Measurements from ENCODE around the gene AMMECR1. TPM values are rescaled to one million over a fixed set of nuclear protein-coding genes. Genes with fewer than 3 reads are reported as not detected.
"Not testable (repeated sequence)": the region's sequence is repeated elsewhere in the genome, so short reads cannot be mapped to it uniquely, and the experiment has no call there.

Gene AMMECR1
- polyA plus RNA-seq, 3 donors, result 1.3 to 5.5 (median 1.5) TPM

GRCh38 chrX:110276778-110277177, 41.1 kb downstream of the AMMECR1 start:
- no peak overlapping the region for H3K27ac ChIP-seq (ENCODE audit: low read depth, low read length)

GRCh38 chrX:110268886-110269285, 49.0 kb downstream of the AMMECR1 start:
- no peak overlapping the region for H3K27ac ChIP-seq (ENCODE audit: low read depth, low read length)
- 33 to 68% (median 58%) methylated on average over 1 of the region's 1 CpG for WGBS, 3 donors

More at GRCh38 chrX:110276778-110277177, 41.1 kb downstream of the AMMECR1 start:
- WGBS, 3 donors, result 64 to 93% (median 74%) methylated on average over 2 of the region's 2 CpGs

- WGBS, 3 donors, result 57 to 81% (median 66%) methylated on average over 6 of the region's 6 CpGs
- no peak overlapping the region for H3K27ac ChIP-seq (ENCODE audit: low read depth, low read length)
These were observed 49.5 kb downstream of the AMMECR1 start for GRCh38 chrX:110268395-110268794.

GRCh38 chrX:110267874-110268273, 50.0 kb downstream of the AMMECR1 start:
- no peak overlapping the region for H3K27ac ChIP-seq (ENCODE audit: low read depth, low read length)
- WGBS, 3 donors, result 62 to 94% (median 64%) methylated on average over 2 of the region's 2 CpGs

GRCh38 chrX:110265661-110266060, 52.2 kb downstream of the AMMECR1 start:
- no peak overlapping the region for H3K27ac ChIP-seq (ENCODE audit: low read depth, low read length)

- 81 to 95% (median 94%) methylated on average over 1 of the region's 1 CpG for WGBS, 3 donors
- no peak overlapping the region for H3K27ac ChIP-seq (ENCODE audit: low read depth, low read length)
These were observed 58.8 kb downstream of the AMMECR1 start for GRCh38 chrX:110259117-110259516.

GRCh38 chrX:110258552-110258951, 59.3 kb downstream of the AMMECR1 start:
- WGBS, 3 donors, result 76 to 94% (median 90%) methylated on average over 1 of the region's 1 CpG
- no peak overlapping the region for H3K27ac ChIP-seq (ENCODE audit: low read depth, low read length)

- WGBS, 3 donors, result 53 to 82% (median 79%) methylated on average over 1 of the region's 1 CpG
These were observed 60.0 kb downstream of the AMMECR1 start for GRCh38 chrX:110257889-110258288.

GRCh38 chrX:110252711-110253110, 65.2 kb downstream of the AMMECR1 start:
- 76 to 95% (median 78%) methylated on average over 7 of the region's 7 CpGs for WGBS, 3 donors
- H3K27ac ChIP-seq (ENCODE audit: low read depth, low read length), result no peak overlapping the region

More at GRCh38 chrX:110257889-110258288, 60.0 kb downstream of the AMMECR1 start:
- no peak overlapping the region for H3K27ac ChIP-seq (ENCODE audit: low read depth, low read length)

GRCh38 chrX:110251961-110252360, 65.9 kb downstream of the AMMECR1 start:
- H3K27ac ChIP-seq (ENCODE audit: low read depth, low read length), result no peak overlapping the region
- 86 to 100% (median 98%) methylated on average over 1 of the region's 1 CpG for WGBS, 3 donors

- WGBS, 3 donors, result 73 to 85% (median 85%) methylated on average over 1 of the region's 1 CpG
These were observed 66.4 kb downstream of the AMMECR1 start for GRCh38 chrX:110251526-110251925.

GRCh38 chrX:110250847-110251246, 67.0 kb downstream of the AMMECR1 start:
- WGBS, 3 donors, result 87 to 100% (median 93%) methylated on average over 1 of the region's 1 CpG
- H3K27ac ChIP-seq (ENCODE audit: low read depth, low read length), result no peak overlapping the region

More at GRCh38 chrX:110251526-110251925, 66.4 kb downstream of the AMMECR1 start:
- no peak overlapping the region for H3K27ac ChIP-seq (ENCODE audit: low read depth, low read length)

GRCh38 chrX:110248578-110248977, 69.3 kb downstream of the AMMECR1 start:
- no peak overlapping the region for H3K27ac ChIP-seq (ENCODE audit: low read depth, low read length)
- WGBS, 3 donors, result 67 to 88% (median 76%) methylated on average over 1 of the region's 1 CpG

- H3K27ac ChIP-seq (ENCODE audit: low read depth, low read length), result no peak overlapping the region
These were observed 72.9 kb downstream of the AMMECR1 start for GRCh38 chrX:110245011-110245410.

- WGBS, 3 donors, result 73 to 96% (median 92%) methylated on average over 1 of the region's 1 CpG
- no peak overlapping the region for H3K27ac ChIP-seq (ENCODE audit: low read depth, low read length)
These were observed 75.5 kb downstream of the AMMECR1 start for GRCh38 chrX:110242371-110242770.

GRCh38 chrX:110241816-110242215, 76.1 kb downstream of the AMMECR1 start:
- H3K27ac ChIP-seq (ENCODE audit: low read depth, low read length), result no peak overlapping the region
- 78 to 90% (median 89%) methylated on average over 1 of the region's 1 CpG for WGBS, 3 donors

GRCh38 chrX:110238259-110238658, 79.6 kb downstream of the AMMECR1 start:
- 57 to 75% (median 73%) methylated on average over 5 of the region's 5 CpGs for WGBS, 3 donors
- not testable (repeated sequence) for H3K27ac ChIP-seq (ENCODE audit: low read depth, low read length)

GRCh38 chrX:110231485-110231884, 86.4 kb downstream of the AMMECR1 start:
- 88 to 95% (median 90%) methylated on average over 3 of the region's 3 CpGs for WGBS, 3 donors

GRCh38 chrX:110229497-110230111, 88.3 kb downstream of the AMMECR1 start:
- WGBS, 3 donors, result 60 to 82% (median 78%) methylated on average over 21 of the region's 21 CpGs
- not testable (repeated sequence) for H3K27ac ChIP-seq (ENCODE audit: low read depth, low read length)

More at GRCh38 chrX:110231485-110231884, 86.4 kb downstream of the AMMECR1 start:
- not testable (repeated sequence) for H3K27ac ChIP-seq (ENCODE audit: low read depth, low read length)

GRCh38 chrX:110228453-110228852, 89.4 kb downstream of the AMMECR1 start:
- WGBS, 3 donors, result 74 to 86% (median 81%) methylated on average over 5 of the region's 5 CpGs
- no peak overlapping the region for H3K27ac ChIP-seq (ENCODE audit: low read depth, low read length)
